Measurements from ENCODE around the gene PCDHGB6. TPM values are rescaled to one million over a fixed set of nuclear protein-coding genes. Genes with fewer than 3 reads are reported as not detected.

Gene PCDHGB6
- total RNA-seq, 1 experiment from 2014 or later: not detected

GRCh38 chr5:141440341-141440740, 32.5 kb downstream of the PCDHGB6 start:
- Histone ChIP-seq H3K36me3 (ENCODE audit: low read depth) (no peaks in the 10 kb centered on the region), H4K20me1 (ENCODE audit: insufficient read depth) (no peaks in the 10 kb centered on the region), H3K27ac (no peak overlapping the region), H3K27me3 (ENCODE audit: insufficient read depth, low read depth) (peaks cover 23% of the 10 kb centered on the region; the same call in 1 of the 2 replicates), H3K4me1 (replicated peaks; ENCODE audit: insufficient read depth) (no peaks in the 10 kb centered on the region), H3K79me2 (ENCODE audit: low read depth) (no peaks in the 10 kb centered on the region), H3K9me3 (ENCODE audit: insufficient read depth, low read depth) (no peaks in the 10 kb centered on the region), H3K9me2 (ENCODE audit: insufficient read depth) (no peaks in the 10 kb centered on the region), H2AFZ (no peak overlapping the region), H3F3A (ENCODE audit: insufficient read depth, low read depth) (no peaks in the 10 kb centered on the region), H3K4me3 (no peak overlapping the region), H3K4me2 (no peak overlapping the region)
- no peak for DNase-seq
- BruUV-seq (replicated peaks): no TSS peak
- intact Hi-C loops (cut with micrococcal nuclease; ENCODE audit: unreplicated experiment): no loop called here
- CTCF ChIA-PET: no interaction called here
- POLR2A ChIA-PET (ENCODE audit: unreplicated experiment): no interaction called here
- TF ChIP-seq EZH2 (IDR thresholded peaks at IDR 0.05; ENCODE audit: low read depth) (no peak), CTCF (conservative IDR thresholded peaks at IDR 0.05) (no peak)

- Histone ChIP-seq H3K4me2 (no peak overlapping the region), H3K9me2 (ENCODE audit: insufficient read depth) (no peaks in the 10 kb centered on the region), H3K4me1 (replicated peaks; ENCODE audit: insufficient read depth) (no peaks in the 10 kb centered on the region), H3K4me3 (no peak overlapping the region), H3K79me2 (ENCODE audit: low read depth) (no peaks in the 10 kb centered on the region), H3K9me3 (ENCODE audit: insufficient read depth, low read depth) (no peaks in the 10 kb centered on the region), H3K27ac (no peak overlapping the region), H3F3A (ENCODE audit: insufficient read depth, low read depth) (no peaks in the 10 kb centered on the region), H3K27me3 (ENCODE audit: insufficient read depth, low read depth) (0 out of 2 replicates have a peak, but pooled peaks cover 12% of the 10 kb centered on the region), H2AFZ (no peak overlapping the region), H4K20me1 (ENCODE audit: insufficient read depth) (no peaks in the 10 kb centered on the region), H3K36me3 (ENCODE audit: low read depth) (no peaks in the 10 kb centered on the region)
- BruUV-seq (replicated peaks): no TSS peak
- ChIA-PET POLR2A (ENCODE audit: unreplicated experiment) (no interaction called here), CTCF (no interaction called here)
- TF ChIP-seq EZH2 (IDR thresholded peaks at IDR 0.05; ENCODE audit: low read depth): no peak
- TF ChIP-seq CTCF (conservative IDR thresholded peaks at IDR 0.05): no peak
- intact Hi-C loops (cut with micrococcal nuclease; ENCODE audit: unreplicated experiment): no loop called here
- DNase-seq: no peak
These were observed 33.9 kb downstream of the PCDHGB6 start for GRCh38 chr5:141441571-141442170.

Other genes starting within 250 kb of the PCDHGB6 start
- gene PCDHB7, start 235.4 kb upstream of the PCDHGB6 start, total RNA-seq (2021): not detected in 2 replicates
- gene PCDHB8, start 230.2 kb upstream of the PCDHGB6 start, total RNA-seq (2021): not detected in 2 replicates
- not detected in 2 replicates for gene PCDHB16, start 225.6 kb upstream of the PCDHGB6 start, total RNA-seq (2021)
- not detected in 2 replicates for gene PCDHB9, start 220.9 kb upstream of the PCDHGB6 start, total RNA-seq (2021)
- not detected in 2 replicates for gene PCDHB10, start 215.7 kb upstream of the PCDHGB6 start, total RNA-seq (2021)
- gene PCDHB11, start 208.4 kb upstream of the PCDHGB6 start, total RNA-seq (2021): not detected in 2 replicates
- gene PCDHB12, start 199.3 kb upstream of the PCDHGB6 start, total RNA-seq (2021): not detected in 2 replicates
- gene PCDHB13, start 194.1 kb upstream of the PCDHGB6 start, total RNA-seq (2021): not detected in 2 replicates
- 0.07 TPM in 1 of 2 replicates, not detected in the other for gene PCDHB14, start 184.7 kb upstream of the PCDHGB6 start, total RNA-seq (2021)
- gene PCDHB15, start 162.6 kb upstream of the PCDHGB6 start, total RNA-seq (2021): not detected in 2 replicates
- gene SLC25A2, start 104.0 kb upstream of the PCDHGB6 start, total RNA-seq (2021): 0.33 and 0.55 TPM in 2 replicates
- gene TAF7, start 87.2 kb upstream of the PCDHGB6 start, total RNA-seq (2021): 56.1 and 57.6 TPM in 2 replicates
- gene PCDHGA1, start 77.5 kb upstream of the PCDHGB6 start, total RNA-seq (2021): 0.07 TPM in 1 of 2 replicates, not detected in the other
- 0.11 and 0.13 TPM in 2 replicates for gene PCDHGA2, start 69.3 kb upstream of the PCDHGB6 start, total RNA-seq (2021)
- not detected in 2 replicates for gene PCDHGA3, start 64.2 kb upstream of the PCDHGB6 start, total RNA-seq (2021)
- not detected in 2 replicates for gene PCDHGB1, start 57.9 kb upstream of the PCDHGB6 start, total RNA-seq (2021)
- not detected in 2 replicates for gene PCDHGA4, start 53.0 kb upstream of the PCDHGB6 start, total RNA-seq (2021)
- 0.28 and 0.33 TPM in 2 replicates for gene PCDHGB2, start 48.0 kb upstream of the PCDHGB6 start, total RNA-seq (2021)
- gene PCDHGA5, start 43.9 kb upstream of the PCDHGB6 start, total RNA-seq (2021): 0.13 and 0.20 TPM in 2 replicates
- not detected in 2 replicates for gene PCDHGB3, start 37.8 kb upstream of the PCDHGB6 start, total RNA-seq (2021)
- gene PCDHGA6, start 34.1 kb upstream of the PCDHGB6 start, total RNA-seq (2021): 0.17 TPM in 1 of 2 replicates, not detected in the other
- not detected in 2 replicates for gene PCDHGA7, start 25.3 kb upstream of the PCDHGB6 start, total RNA-seq (2021)
- gene PCDHGB4, start 20.3 kb upstream of the PCDHGB6 start, total RNA-seq (2021): not detected in 2 replicates
- not detected in 2 replicates for gene PCDHGA8, start 15.4 kb upstream of the PCDHGB6 start, total RNA-seq (2021)
- gene PCDHGB5, start 10.1 kb upstream of the PCDHGB6 start, total RNA-seq (2021): not detected in 2 replicates
- gene PCDHGA9, start 5.2 kb upstream of the PCDHGB6 start, total RNA-seq (2021): not detected in 2 replicates
- gene PCDHGA10, start 5.0 kb downstream of the PCDHGB6 start, total RNA-seq (2021): 0.13 and 0.15 TPM in 2 replicates
- 0.13 and 0.17 TPM in 2 replicates for gene PCDHGB7, start 9.7 kb downstream of the PCDHGB6 start, total RNA-seq (2021)
- 0.18 and 0.22 TPM in 2 replicates for gene PCDHGA11, start 13.0 kb downstream of the PCDHGB6 start, total RNA-seq (2021)
- gene PCDHGA12, start 22.5 kb downstream of the PCDHGB6 start, total RNA-seq (2021): not detected in 2 replicates
- gene PCDHGC3, start 67.9 kb downstream of the PCDHGB6 start, total RNA-seq (2021): 0.50 and 0.53 TPM in 2 replicates
- not detected in 2 replicates for gene PCDHGC4, start 77.0 kb downstream of the PCDHGB6 start, total RNA-seq (2021)
- gene PCDHGC5, start 81.1 kb downstream of the PCDHGB6 start, total RNA-seq (2021): not detected in 2 replicates
- gene DIAPH1, start 211.0 kb downstream of the PCDHGB6 start, total RNA-seq (2021): 148 and 157 TPM in 2 replicates
- 76.0 and 87.0 TPM in 2 replicates for gene HDAC3, start 228.8 kb downstream of the PCDHGB6 start, total RNA-seq (2021)
- 3.3 and 5.0 TPM in 2 replicates for gene RELL2, start 229.0 kb downstream of the PCDHGB6 start, total RNA-seq (2021)
- 36.4 and 36.6 TPM in 2 replicates for gene FCHSD1, start 243.4 kb downstream of the PCDHGB6 start, total RNA-seq (2021)

All from PC-9 (cell line).